Astrocyte (in vitro differentiated cells and primary cell): ENCODE results near the gene CTBP2. TPM values are rescaled to one million over a fixed set of nuclear protein-coding genes. Genes with fewer than 3 reads are reported as not detected.

Experiments
- DNase-seq: peaks from one replicate; pipeline ENCODE4 v3.0.0-alpha.2; 2010; ENCODE audit warnings: low read depth
- FAIRE-seq: peaks from 2 replicates; lab custom pipeline; 2011; peaks lifted over from hg19 to GRCh38; lab: Jason Lieb, UNC
- H2AFZ ChIP-seq: 2 replicates; pipeline ENCODE4 v1.6.0; 2012; ENCODE audit warnings: low read depth, low read length, inconsistent platforms
- H3K27ac ChIP-seq: 2 replicates; pipeline ENCODE4 v1.5.1; 2011; ENCODE audit warnings: low read depth, low read length, inconsistent platforms
- H3K27me3 ChIP-seq: 2 replicates; pipeline ENCODE4 v1.6.0; 2011; ENCODE audit warnings: low read length, inconsistent platforms; ENCODE audit not compliant: insufficient read depth
- H3K36me3 ChIP-seq: 2 replicates; pipeline ENCODE4 v1.5.1; 2011; ENCODE audit warnings: low read length, inconsistent platforms; ENCODE audit not compliant: insufficient read depth
- H3K4me1 ChIP-seq: 2 replicates; pipeline ENCODE4 v1.5.1; 2011; ENCODE audit warnings: low read length, inconsistent platforms; ENCODE audit not compliant: insufficient read depth
- H3K4me2 ChIP-seq: 2 replicates; pipeline ENCODE4 v1.6.0; 2012; ENCODE audit warnings: low read length, inconsistent platforms
- H3K4me3 ChIP-seq: 2 replicates; pipeline ENCODE4 v1.5.1; 2011; ENCODE audit warnings: low read depth, mild to moderate bottlenecking, low read length, inconsistent platforms; ENCODE audit not compliant: insufficient read depth
- H3K79me2 ChIP-seq: 2 replicates; pipeline ENCODE4 v1.6.0; 2012; ENCODE audit warnings: mild to moderate bottlenecking, low read length, inconsistent platforms; ENCODE audit not compliant: insufficient read depth
- H3K9ac ChIP-seq: 2 replicates; pipeline ENCODE4 v1.6.0; 2012; ENCODE audit warnings: mild to moderate bottlenecking, low read length, inconsistent platforms
- H3K9me3 ChIP-seq: 2 replicates; pipeline ENCODE4 v1.5.1; 2012; ENCODE audit warnings: low read depth, mild to moderate bottlenecking, low read length, inconsistent platforms; ENCODE audit not compliant: insufficient read depth
- H4K20me1 ChIP-seq: 2 replicates; pipeline ENCODE4 v1.6.0; 2012; ENCODE audit warnings: low read length, inconsistent platforms; ENCODE audit not compliant: insufficient read depth
- H3K27ac Mint-ChIP-seq: one replicate; pipeline ENCODE4 v1.8.0; 2021; ENCODE audit warnings: mild to moderate bottlenecking, mixed read lengths; ENCODE audit not compliant: unreplicated experiment
- H3K27me3 Mint-ChIP-seq: one replicate; pipeline ENCODE4 v1.8.0; 2021; ENCODE audit warnings: low read depth, mixed read lengths; ENCODE audit not compliant: unreplicated experiment
- H3K36me3 Mint-ChIP-seq: one replicate; pipeline ENCODE4 v1.8.0; 2021; ENCODE audit warnings: low read depth, mixed read lengths; ENCODE audit not compliant: unreplicated experiment
- H3K4me1 Mint-ChIP-seq: one replicate; pipeline ENCODE4 v1.8.0; 2021; ENCODE audit warnings: low read depth, mixed read lengths; ENCODE audit not compliant: unreplicated experiment
- H3K4me3 Mint-ChIP-seq: one replicate; pipeline ENCODE4 v1.8.0; 2021; ENCODE audit warnings: mild to moderate bottlenecking, moderate library complexity, mixed read lengths; ENCODE audit not compliant: unreplicated experiment
- H3K9me3 Mint-ChIP-seq: one replicate; pipeline ENCODE4 v1.8.0; 2021; ENCODE audit warnings: mild to moderate bottlenecking, mixed read lengths; ENCODE audit not compliant: unreplicated experiment
- CTCF ChIP-seq: IDR thresholded peaks from 2 replicates; pipeline ENCODE4 v1.5.1; 2011; ENCODE audit warnings: low read depth, mild to moderate bottlenecking, inconsistent platforms, low read length, moderate library complexity; ENCODE audit not compliant: insufficient read depth
- EZH2 ChIP-seq: IDR thresholded peaks from 2 replicates; pipeline ENCODE4 v1.6.1; 2012; ENCODE audit warnings: mild to moderate bottlenecking, low read length, inconsistent platforms; ENCODE audit not compliant: insufficient read depth
- total RNA-seq: library from RNA; stranded (reverse); gene quantifications from 2 replicates; pipeline ENCODE4 v1.2.1, GENCODE V29; 2021

CTBP2 gene
- total RNA-seq, 1 donor from 2014 or later: 109 TPM

DNA sequence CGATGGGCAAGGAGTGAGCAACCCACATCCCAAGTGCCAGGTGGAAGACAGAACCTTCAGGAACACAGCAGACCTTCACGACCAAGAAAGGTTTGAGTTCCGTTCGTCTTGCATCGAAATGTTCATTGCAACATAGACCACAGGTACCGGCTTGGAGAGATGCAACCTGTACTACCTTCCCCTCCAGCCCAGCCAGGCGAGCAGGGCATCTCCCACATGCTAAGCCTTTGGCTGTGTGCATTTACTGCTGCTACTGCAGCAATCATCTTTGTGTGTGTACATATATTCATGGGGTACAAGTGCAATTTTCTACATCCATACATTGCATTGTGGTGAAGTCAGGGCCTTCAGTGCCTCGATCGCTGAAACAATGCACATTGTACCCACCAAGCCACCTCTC lies 58.8 kb downstream of the CTBP2 start:
- H3K4me1 ChIP-seq: peaks cover 11% of the 10 kb centered on the region
- Mint-ChIP-seq H3K4me3 (no peak overlapping the region), H3K27ac (peak overlapping the region; percentile 80), H3K9me3 (no peaks in the 10 kb centered on the region), H3K27me3 (no peaks in the 10 kb centered on the region), H3K36me3 (peaks cover 15% of the 10 kb centered on the region), H3K4me1 (peaks cover 26% of the 10 kb centered on the region)
- no peaks in the 10 kb centered on the region for H3K27me3 ChIP-seq
- H3K9me3 ChIP-seq: no peaks in the 10 kb centered on the region
- DNase-seq (no peak), FAIRE-seq (no peak)
- no peak overlapping the region for H3K4me3 ChIP-seq
- no peak overlapping the region for H3K9ac ChIP-seq
- TF ChIP-seq CTCF (no peak), EZH2 (no peak)
- peaks cover 98% of the 10 kb centered on the region for H3K79me2 ChIP-seq
- no peak overlapping the region for H3K4me2 ChIP-seq
- peaks cover 91% of the 10 kb centered on the region for H4K20me1 ChIP-seq
- no peak overlapping the region for H3K27ac ChIP-seq
- H2AFZ ChIP-seq: no peak overlapping the region
- H3K36me3 ChIP-seq: no peaks in the 10 kb centered on the region

GRCh38 chr10:125101049-125101448 lies 59.3 kb downstream of the CTBP2 start:
- no peak overlapping the region for H3K27ac Mint-ChIP-seq
- no peaks in the 10 kb centered on the region for H3K9me3 Mint-ChIP-seq
- Histone ChIP-seq H3K27me3 (no peaks in the 10 kb centered on the region), H2AFZ (no peak overlapping the region), H3K79me2 (peaks cover 98% of the 10 kb centered on the region), H3K9me3 (no peaks in the 10 kb centered on the region), H3K36me3 (no peaks in the 10 kb centered on the region), H4K20me1 (peaks cover 90% of the 10 kb centered on the region), H3K9ac (no peak overlapping the region), H3K27ac (no peak overlapping the region), H3K4me2 (no peak overlapping the region), H3K4me3 (no peak overlapping the region), H3K4me1 (peaks cover 14% of the 10 kb centered on the region)
- no peak overlapping the region for H3K4me3 Mint-ChIP-seq
- FAIRE-seq (no peak), DNase-seq (no peak)
- no peaks in the 10 kb centered on the region for H3K27me3 Mint-ChIP-seq
- TF ChIP-seq CTCF (no peak), EZH2 (no peak)
- peaks cover 11% of the 10 kb centered on the region for H3K36me3 Mint-ChIP-seq
- peaks cover 31% of the 10 kb centered on the region for H3K4me1 Mint-ChIP-seq

DNA sequence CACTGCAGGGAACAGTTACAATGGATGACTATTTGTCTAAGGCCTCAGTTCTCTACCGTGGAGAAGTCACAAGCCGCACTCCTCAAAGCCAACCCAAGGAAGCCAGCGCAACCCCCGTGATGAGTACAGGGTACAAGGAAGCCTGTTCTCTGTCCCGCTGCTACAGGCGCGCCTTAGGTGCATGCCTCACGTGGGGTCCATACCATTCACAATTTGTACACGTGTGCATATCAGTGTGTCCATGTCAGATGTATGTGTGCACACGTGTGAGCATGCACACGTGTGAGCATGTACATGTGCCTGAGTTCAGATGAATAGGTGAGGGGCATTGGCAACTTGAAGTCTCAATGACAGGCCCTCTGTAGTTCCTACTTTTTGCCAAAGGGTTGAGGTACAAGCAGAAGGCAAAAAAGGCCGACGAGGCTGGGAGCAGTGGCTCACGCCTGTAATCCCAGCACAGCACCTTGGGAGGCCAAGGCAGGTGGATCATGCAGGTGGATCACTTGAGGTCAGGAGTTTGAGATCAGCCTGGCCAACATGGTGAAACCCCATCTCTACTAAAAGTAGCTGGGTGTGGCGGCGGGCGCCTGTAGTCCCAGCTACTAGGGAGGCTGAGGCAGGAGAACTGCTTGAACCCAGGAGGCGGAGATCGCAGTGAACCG lies 62.8 kb downstream of the CTBP2 start:
- H3K79me2 ChIP-seq: peaks cover 98% of the 10 kb centered on the region
- FAIRE-seq: no peak
- H3K27ac ChIP-seq: no peak overlapping the region
- no peak overlapping the region for H3K4me2 ChIP-seq
- H3K4me1 ChIP-seq: peaks cover 30% of the 10 kb centered on the region
- Mint-ChIP-seq H3K36me3 (peaks cover 8% of the 10 kb centered on the region), H3K4me1 (peaks cover 54% of the 10 kb centered on the region), H3K27ac (no peak overlapping the region), H3K4me3 (no peak overlapping the region), H3K27me3 (no peaks in the 10 kb centered on the region), H3K9me3 (no peaks in the 10 kb centered on the region)
- no peak for DNase-seq
- H4K20me1 ChIP-seq: peaks cover 91% of the 10 kb centered on the region
- no peak overlapping the region for H3K9ac ChIP-seq
- no peaks in the 10 kb centered on the region for H3K36me3 ChIP-seq
- H2AFZ ChIP-seq: no peak overlapping the region
- H3K9me3 ChIP-seq: no peaks in the 10 kb centered on the region
- no peaks in the 10 kb centered on the region for H3K27me3 ChIP-seq
- H3K4me3 ChIP-seq: no peak overlapping the region
- TF ChIP-seq CTCF (no peak), EZH2 (no peak)
